GM19240 (cell line): ENCODE results near the gene CNNM3.

Experiments used
- DNase-seq: peaks from one replicate; pipeline ENCODE4 v3.0.0; 2011; ENCODE audit warnings: low spot score; ENCODE audit not compliant: insufficient read length

CNNM3 gene

DNA sequence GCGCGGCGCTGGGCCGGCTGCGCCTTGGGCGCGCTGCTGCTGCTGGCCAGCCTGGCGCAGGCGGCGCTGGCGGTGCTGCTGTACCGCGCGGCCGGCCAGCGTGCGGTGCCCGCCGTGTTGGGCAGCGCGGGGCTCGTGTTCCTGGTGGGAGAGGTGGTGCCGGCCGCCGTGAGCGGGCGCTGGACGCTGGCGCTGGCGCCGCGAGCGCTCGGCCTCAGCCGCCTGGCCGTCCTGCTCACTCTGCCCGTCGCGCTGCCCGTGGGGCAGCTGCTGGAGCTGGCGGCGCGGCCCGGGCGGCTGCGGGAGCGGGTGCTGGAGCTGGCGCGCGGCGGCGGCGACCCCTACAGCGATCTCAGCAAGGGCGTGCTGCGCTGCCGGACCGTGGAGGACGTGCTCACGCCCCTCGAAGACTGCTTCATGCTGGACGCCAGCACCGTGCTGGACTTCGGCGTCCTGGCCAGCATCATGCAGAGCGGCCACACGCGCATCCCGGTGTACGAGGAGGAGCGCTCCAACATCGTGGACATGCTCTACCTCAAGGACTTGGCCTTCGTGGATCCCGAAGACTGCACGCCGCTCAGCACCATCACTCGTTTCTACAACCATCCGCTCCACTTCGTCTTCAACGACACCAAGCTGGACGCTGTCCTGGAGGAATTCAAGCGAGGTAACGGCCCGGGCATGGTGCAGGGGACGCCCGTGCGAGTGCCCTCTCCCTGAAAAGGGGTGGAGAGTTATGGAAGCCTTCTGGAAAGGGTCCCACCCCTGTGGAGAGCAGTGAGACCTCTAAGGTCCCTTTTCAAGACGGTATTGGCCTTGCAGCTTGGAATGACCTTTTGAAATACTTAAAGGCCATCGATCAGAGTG, 1.0 kb downstream of the CNNM3 start:
- DNase-seq = no peak

DNA sequence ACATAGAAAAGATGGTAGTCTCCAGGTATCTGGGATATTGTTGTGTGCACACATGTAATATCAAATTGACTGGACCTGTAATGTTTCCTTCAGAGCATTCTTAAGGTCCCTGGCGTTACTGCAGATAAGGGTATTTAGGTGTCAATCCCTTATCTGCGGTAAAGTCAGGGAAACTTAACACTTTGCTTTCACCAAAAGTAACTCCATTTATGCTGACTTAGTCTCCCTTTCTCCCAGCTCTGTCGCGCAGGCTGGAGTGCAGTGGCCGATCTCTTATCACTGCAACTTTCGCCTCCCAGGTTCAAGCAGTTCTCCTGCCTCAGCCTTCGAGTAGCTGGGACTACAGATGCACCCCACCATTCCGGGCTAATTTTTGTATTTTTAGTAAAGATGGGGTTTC, 1.8 kb downstream of the CNNM3 start:
- no peak for DNase-seq

DNA sequence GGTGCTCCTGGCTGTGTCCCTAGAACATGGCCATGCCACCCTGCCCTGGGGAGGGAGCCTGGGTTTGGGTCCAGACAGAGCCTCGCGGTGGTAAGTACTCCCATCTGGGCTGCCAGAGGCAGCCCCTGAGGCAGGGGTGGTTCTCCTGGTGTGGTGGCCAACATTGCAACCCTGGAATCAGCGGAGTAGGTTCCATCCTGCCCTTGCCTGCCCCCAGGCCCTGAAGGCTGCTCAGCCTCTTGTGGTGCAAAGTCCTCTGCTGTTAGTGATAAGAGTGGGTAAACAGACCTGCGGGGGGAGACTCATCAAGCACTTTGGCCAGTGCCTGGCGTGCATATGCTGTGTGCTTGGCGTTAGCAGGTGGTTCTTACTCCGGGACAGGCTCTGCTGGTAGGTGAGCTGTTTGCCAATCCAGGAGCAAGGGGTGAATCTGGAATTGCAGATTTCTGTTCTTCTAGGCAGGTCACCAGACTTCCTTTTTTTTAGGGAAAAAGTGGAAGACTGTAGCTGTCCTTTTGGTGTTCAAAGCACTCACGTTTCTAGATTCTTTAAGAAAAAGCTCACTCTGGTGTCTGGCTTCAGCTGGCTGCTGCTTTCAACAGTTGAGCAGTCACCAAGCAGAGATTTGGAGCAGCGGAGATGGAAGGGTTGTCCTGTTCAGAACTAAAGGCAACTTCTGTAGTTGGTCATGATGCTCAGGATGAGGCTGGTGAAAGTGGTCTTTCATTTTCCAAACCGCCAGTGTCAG, 3.2 kb downstream of the CNNM3 start:
- no peak for DNase-seq

DNA sequence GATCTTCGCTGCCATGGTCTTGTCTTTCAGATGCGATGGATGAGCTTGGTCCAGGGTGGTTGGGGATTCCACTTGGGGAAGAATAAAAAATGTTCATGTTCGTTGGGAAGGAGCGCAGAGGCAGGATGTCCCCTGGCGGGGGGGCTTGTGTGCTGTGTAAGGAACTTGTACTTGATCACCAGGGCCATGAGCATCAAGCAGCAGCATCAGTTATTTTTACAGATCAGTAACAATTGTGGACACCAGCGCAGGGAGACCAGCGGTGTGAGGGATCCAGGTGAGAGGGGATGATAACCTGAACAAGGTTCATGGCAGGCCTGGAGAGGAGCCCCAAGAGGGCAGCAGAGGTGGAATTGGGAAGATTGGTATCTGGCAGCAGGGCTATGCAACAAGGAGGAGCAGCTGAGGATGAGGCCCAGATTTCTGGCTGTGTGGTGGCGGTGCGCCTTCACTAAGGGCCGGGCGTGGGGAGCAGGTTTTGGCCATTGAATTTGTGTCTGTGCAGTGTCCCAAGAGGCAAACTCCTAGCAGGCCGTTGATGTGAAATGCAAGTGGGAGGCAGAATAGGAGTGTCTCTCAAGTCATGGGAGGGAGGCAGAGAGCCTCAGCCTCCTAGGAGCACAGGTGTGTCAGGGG, 3.9 kb downstream of the CNNM3 start:
- no peak for DNase-seq

DNA sequence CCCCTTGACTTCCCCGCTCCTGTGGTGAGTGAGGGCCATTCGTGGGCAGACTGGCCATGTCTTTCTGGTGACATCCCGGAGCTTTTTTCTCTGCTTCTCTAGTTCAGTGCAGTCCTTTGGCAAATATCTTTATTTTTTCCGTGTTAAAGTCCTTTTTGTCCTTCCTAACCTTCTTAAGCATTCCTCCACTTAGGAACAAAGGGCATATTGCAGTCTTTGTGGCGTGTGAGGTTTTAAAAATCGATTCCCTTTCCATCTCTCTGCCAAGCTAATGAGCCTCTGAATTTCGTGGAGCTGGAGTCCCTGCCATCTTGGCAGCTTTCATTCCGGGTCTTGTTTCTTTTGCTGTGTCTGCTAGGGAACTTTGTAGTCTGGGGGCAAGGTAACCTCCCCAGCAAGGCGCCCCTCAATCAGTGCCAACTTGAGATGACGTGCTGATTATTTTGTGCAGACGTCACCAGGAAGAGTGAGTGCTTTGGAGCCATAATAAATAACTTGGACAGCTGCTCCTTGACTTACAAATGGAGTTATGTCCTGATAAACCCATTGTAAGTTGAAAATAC, 5.1 kb downstream of the CNNM3 start:
- DNase-seq = no peak

DNA sequence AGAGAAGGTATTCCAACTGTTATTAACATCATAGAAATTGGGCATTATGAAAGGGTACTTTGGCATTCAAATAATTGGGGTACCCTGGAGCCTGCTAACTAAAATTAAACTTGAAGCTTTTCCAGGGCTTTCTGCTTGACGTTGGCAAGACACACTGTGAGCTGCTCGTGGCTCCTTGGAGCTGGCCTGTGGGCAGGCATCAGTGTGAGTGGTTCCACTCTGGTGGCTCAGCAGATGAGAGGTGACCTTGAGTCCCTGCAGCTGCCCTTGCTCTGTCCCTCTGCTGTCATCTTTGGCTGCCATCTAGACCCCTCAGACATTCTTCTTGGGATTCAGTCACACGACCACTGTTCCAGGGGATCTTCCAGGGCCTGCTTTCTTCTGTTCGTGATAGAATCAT, 6.7 kb downstream of the CNNM3 start:
- DNase-seq = no peak

DNA sequence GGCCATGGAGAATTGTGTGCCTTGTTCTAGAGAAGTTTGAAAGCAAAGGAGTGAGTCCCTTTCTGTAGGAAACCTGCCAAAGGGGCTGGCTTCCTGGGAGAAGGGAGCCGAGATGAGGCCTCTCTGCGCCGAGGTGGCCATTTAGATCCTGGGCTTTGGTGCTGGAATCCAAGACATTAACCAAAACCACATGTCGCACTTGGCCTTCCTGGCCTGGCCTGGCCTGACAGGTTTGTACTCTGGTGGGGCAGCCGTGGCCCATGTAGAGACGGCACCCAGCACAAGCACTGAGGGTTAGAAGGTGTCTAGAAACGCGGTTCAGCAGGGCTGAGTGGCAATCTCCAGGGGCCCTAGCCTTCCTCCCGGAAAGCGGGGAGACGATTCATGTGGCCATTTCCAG, 7.1 kb downstream of the CNNM3 start:
- no peak for DNase-seq

DNA sequence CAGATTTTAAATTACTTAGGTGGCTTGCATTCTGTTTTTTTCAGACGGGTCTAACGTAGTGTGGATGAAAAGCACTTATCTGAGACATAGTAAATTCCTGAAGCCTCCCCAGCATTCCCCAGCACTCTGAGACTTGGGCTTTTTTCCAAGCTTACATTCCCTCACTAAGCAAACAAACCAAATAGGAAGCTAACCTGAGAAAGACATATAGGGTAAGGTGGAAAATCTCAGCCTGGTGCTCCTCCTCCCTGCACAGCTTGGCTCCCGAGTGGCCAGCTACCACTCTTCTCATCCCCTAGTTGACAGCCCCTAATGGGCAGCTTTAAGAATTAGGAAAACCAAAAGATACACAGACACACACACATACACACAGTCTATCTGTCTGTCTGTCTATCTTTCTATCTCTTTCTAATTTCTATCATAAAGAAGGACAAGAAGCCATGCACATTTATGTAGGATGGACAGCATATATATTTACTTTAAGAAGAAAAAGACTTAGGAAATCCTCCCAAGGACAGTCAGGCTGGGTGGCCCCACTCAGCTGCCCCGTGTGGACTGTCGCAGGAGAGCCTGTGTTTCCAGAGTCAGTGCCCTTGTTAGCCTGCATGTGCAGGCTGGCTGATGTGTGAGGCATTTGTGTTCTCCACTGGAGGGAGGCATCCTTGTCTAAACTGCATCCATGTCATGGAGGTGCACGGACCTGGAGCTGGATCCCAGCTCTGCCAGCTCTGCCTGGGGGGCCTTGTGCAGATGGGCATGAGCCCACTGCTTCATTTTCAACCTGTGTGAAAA, 8.2 kb downstream of the CNNM3 start:
- DNase-seq = no peak

DNA sequence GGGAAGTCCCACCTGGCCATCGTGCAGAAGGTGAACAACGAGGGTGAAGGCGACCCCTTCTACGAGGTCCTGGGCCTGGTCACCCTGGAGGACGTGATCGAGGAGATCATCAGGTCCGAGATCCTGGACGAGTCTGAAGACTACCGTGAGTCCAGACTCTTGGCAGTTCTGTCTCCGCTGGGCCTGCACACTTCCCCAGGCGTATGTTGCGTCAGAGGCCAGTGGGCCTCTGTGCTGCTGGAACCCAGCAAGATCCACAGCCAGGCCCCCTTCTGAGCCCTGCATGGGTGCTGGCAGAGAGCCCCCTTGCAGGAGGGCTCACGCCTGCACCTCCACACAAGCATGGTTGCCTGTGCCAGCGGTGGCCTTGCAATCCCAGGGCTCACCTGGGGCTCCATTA, 9.0 kb downstream of the CNNM3 start:
- DNase-seq = no peak

DNA sequence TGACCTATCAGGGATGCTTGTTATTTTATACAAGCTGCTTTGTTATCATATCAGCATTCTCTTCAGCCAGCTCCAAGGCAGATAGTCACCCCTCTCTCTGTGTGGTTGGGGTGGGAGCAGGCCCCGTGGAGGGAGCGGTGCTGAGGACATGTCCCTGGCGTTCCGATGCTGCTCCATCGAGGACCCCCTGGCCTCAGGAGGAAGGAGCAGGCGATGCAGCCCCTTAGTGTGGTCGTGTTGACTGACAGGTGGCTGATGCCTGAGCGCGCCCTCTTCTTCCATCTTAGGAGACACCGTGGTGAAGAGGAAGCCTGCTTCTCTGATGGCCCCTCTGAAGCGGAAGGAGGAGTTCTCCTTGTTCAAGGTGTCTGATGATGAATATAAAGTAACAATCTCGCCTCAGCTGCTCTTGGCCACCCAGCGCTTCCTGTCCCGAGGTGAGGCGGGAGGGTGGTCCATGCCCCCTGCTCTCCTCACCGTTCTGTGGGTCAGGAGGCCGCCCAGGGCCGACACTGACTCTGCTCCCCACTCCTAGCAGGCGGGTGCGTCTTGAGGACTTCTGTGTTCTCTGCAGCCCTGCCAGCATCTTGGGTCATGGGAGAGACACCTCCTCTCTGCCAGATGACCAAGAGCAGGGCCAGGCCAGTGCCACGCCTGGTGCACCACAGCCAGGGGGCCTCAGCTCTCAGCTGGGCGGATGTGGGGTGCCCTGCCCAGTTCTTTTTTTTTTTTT, 10.6 kb downstream of the CNNM3 start:
- no peak for DNase-seq

DNA sequence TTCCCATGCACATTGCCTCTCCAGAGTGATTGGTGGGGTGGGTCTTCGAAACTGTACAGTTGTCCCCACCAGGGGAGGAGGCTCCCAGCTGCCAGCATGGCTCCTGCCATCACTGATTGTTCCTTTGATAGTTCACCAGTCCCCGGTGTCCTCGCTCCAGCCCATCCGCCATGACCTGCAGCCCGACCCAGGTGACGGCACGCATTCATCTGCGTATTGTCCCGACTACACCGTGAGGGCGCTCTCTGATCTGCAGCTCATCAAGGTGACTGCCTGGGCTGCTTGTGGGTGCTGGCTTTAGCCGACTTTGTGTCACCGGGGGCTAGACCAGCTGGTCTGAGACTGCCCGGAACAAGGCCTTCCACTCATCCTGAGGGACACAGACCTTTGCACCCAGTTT, 12.4 kb downstream of the CNNM3 start:
- DNase-seq = no peak

DNA sequence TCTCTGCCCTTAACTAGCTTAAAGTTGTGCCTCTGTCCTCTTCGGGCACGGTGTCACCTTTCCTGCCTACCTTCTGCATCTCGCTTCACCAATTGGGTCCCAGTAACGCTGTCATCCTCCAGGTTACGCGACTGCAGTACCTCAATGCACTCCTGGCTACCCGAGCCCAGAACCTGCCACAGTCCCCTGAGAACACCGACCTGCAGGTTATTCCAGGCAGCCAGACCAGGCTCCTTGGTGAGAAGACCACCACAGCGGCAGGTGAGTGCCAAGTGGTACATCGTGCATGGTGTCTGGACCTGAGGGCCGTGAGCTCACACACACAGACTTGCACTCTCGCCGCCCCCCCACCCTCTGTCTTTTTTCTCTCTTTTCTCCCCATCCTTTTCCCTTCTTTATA, 12.8 kb downstream of the CNNM3 start:
- no peak for DNase-seq

DNA sequence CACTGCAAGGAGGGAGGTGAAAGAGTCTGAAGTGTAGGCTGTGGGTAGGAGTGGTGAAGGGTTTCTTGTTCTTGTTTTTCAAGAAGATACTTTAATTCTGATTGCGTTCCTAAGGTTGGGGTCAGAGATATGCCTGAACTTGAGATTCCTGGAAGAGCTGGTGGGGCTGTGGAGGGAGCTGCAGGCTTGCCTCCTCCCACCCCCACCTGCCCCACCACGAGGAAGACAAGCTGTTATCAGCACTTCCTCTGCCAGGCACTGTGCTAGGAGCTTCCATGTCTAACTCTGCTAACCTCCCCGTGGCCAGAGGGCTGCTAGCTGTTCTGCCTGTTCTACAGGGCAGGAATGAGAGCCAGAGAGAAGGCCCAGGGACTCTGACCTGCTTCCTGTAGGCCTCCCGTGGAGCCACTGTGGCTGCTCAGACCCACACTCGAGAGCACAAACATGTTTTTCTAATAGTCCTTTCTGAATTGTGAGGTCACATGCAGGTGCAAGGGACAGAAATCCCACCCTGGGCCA, 14.0 kb downstream of the CNNM3 start:
- DNase-seq = no peak

DNA sequence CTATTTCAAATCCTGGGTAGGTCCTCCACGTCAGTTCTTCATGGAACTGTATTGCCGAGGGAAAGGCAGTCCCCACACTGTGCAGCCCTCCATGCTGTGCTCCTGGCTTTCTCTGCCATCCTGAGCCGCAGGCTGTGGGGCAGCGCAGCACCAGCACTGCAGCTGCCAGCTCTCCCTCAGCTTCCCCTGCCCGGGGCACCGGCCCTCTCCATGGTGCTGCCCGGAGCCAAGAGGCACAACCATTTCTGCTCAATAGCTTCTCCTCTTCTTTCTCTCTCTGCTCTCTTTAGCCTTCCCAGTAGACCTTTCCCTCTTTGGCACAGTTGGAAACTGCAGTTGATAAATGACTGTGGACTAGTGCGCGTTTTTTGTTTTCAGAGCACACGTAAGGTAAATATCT, 15.6 kb downstream of the CNNM3 start:
- no peak for DNase-seq

DNA sequence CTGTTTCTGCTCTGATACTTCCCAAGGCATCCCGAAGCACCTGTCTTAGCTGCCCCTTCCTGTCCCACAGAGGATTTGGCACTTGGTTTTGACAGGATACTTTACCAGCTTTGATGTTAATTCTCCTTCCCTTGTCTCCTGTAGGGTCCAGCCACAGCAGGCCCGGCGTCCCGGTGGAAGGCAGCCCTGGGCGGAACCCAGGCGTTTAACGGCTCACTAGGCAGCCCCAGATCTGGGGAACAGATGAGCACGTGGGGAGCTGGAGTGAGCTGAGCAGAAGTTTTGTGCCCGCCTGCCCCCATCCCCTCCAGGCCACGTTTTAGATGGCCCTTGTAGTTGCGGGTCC, 16.3 kb downstream of the CNNM3 start:
- no peak for DNase-seq

DNA sequence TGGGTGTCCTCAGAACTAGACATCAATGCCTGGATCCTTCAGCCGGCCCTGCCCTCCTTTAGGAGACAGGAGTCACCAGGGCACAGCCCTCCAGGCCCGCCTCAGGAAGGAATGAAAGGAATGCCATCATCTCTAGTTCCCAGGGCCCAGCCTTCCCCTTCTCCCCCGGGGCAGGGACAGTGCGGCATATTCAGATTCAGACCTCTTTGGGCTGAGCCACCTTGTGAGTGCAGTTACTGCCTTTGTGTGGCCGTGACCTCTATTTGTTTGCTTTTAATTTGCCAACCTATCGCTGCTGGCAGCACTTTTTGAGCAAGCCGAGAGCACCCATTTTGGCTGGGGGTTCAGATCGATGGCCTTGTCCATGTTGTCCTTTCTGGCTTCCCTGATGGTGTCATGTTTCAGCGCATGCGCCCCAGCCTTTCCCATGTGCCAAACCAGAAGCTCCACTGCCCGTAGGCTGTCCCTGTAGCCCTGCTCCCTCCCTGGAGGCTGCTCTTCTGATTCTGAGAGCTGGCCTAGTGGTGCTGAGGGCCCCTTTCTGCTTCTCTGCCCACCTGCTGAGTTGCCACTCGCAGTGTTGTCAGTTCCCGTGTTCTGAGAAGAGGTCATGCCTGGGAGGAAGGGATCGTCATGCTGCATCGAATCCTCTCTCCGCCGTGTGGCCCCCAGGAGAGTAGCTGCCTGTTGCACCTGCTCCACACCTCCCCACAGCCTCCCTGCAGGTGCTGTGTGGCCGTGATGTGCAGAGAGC, 16.9 kb downstream of the CNNM3 start:
- DNase-seq = no peak

DNA sequence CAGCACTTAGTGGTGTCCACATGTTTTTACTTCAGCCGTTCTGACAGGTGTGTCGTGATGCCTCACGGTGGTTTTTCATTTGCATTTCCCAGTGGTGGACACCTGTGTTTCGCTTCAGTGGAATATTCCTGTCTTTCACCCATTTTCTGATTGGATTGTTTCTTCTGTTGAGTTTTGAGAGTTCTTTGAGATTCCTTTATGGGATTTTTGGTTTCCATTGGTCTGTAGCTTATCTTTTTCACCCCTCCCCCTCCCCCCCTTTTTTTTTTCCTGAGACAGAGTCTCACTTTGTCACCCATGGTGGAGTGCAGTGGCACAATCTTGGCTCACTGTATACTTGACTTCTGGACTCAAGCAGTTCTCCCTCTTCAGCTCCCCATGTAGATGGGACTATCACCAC, 19.8 kb downstream of the CNNM3 start:
- no peak for DNase-seq

DNA sequence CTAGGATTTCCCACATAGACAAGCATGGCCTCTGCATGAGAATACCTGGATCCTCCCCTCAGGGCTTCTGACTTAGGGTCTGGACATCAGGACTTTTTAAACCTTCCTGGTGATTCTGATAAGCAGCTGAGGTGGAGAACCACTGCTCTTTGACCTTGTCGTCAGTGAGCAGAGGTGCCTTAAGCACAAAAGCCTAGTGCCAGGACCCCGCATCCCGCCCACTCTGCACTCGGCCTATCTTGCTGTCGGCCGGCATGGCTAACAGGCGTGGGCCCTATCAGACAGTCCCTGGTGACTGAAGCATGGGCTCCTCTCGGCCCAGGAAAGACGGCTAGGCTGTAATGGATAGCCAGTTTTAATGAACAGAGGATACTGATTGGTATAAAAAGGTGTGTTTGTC, 21.5 kb downstream of the CNNM3 start:
- no peak for DNase-seq

DNA sequence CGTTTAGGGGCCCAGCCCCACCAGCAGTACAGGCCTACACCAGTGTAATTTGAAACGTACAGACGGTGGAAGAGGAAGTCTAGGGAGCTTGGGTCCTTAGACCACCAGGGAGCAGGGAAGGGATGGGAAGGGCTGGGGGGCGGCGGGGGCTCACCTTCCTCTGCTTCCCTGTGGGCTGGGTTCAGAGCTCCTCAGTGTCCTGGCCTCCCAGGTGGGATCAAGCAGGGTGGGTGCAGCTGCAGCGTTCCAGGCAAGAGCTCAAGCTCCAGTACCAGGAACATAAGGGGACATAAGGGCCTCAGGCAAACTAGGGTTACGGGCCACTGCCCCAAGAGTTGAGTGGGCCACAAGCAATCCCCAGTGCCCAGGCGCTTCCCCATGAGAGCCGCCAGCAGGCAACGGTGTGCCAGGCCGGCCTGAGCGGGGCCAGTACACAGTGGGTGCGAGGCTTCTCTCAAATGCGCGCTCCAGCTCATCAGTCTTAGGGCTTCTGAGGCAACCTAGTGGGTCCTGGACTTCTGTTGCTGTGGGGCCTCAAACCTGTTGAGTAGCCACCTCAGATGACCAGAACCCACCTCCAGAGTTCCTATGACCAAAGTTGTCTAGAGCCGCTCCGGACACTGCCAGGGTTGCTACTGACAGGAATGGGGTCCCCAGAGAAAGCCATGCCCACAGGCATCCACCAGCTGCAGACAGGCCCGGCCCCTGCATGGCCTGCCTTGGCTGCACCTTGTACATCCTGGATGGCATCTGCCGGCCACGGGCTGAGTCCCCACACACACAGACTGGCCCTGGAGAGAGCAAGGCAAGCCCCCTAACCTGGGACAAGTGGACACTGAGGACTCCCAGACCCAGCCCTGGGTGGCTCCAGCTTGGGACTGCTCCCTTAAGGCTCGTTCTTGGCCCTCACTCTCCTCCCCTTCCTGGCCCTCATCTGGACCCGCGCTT, 22.6 kb downstream of the CNNM3 start:
- DNase-seq = no peak
